ENCODE data around the gene MAN1C1. TPM values are rescaled to one million over a fixed set of nuclear protein-coding genes. Genes with fewer than 3 reads are reported as not detected.
A peak's percentile ranks its signal among the peaks of the same experiment; 100 is the strongest.

The MAN1C1 gene
- total RNA-seq, 1 experiment from 2014 or later, result 73.9 TPM

- H3K4me3 ChIP-seq, result peak overlapping the region; percentile 69
These were observed 962 bp upstream of the MAN1C1 start for GRCh38 chr1:25615563-25616094.

DNA sequence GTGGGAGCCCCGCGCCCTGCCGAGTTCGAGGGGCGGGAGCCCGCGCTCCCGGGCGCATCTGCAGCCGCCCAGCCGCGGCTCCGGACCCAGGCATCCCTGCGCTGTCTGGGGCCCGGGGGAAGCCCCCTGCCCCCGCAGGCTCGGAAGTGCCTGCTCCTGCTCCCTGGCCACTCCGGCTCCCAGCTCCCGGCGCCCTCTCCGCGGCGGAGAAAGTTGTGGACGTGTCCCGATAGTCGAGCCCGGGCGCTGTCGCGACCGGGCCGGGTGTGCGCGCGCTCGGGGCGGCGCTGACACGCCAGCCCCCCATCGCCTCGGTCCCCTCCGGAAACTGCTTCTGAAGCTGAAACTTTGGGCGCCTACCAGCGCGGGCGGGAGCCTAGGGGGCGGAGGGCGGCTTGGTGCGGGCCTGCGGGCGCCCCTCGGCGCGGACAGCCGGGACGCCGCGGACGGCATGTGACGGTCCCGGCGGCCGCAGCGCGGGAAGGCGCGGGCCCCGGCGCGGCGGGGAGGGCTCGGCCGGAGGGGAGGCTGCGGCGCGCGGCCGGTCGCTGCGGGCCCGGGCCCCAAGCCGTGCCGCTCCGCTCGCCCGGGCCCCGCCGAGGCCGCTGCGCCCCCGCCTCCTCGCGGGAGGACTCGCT, 515 bp downstream of the MAN1C1 start:
- DNase-seq, result peak in 1 of 2 experiments; percentile 38
- Histone ChIP-seq H3K27me3 (no peaks in the 10 kb centered on the region), H3K36me3 (peaks cover 8% of the 10 kb centered on the region; the same call in 1 of the 2 replicates), H3K4me3 (peak overlapping the region; percentile 97), H3K9me3 (replicated peaks) (no peaks in the 10 kb centered on the region), H3K4me1 (peaks cover 12% of the 10 kb centered on the region), H3K27ac (peak overlapping the region; percentile 87)

More at GRCh38 chr1:25615563-25616094, 962 bp upstream of the MAN1C1 start:
- DNase-seq, result no peak
- H3K4me1 ChIP-seq, result peaks cover 23% of the 10 kb centered on the region
- no peaks in the 10 kb centered on the region for H3K27me3 ChIP-seq
- H3K36me3 ChIP-seq, result peaks cover 8% of the 10 kb centered on the region; the same call in 1 of the 2 replicates
- no peaks in the 10 kb centered on the region for H3K9me3 ChIP-seq (replicated peaks)
- H3K27ac ChIP-seq, result peak overlapping the region; percentile 53

DNA sequence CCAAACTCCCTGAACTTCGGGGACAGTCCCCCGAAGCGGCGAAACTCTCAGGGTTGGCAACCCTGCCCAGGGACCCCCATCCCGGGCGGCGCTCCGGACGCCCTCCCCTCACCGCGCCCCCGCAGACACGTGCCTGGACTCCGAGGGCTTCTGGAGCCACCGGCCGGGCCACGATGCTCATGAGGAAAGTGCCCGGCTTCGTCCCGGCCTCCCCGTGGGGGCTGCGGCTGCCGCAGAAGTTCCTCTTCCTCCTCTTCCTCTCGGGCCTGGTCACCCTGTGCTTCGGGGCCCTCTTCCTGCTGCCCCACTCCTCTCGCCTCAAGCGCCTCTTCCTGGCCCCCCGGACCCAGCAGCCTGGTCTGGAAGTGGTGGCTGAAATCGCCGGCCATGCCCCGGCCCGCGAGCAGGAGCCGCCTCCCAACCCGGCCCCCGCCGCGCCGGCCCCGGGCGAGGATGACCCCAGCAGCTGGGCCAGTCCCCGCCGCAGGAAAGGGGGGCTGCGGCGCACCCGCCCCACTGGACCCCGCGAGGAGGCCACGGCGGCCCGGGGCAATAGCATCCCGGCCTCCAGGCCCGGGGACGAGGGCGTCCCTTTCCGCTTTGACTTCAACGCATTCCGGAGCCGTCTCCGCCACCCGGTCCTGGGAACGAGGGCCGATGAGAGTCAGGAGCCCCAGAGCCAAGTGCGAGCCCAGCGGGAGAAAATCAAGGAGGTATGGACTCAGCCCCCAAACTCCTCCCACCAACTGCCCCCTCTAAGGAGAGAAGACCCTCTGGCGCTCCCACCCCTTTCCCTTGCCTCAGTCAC, 1.2 kb downstream of the MAN1C1 start:
- no peaks in the 10 kb centered on the region for H3K27me3 ChIP-seq
- peak overlapping the region; percentile 87 for H3K27ac ChIP-seq
- DNase-seq, result peak in 1 of 2 experiments; percentile 66
- no peaks in the 10 kb centered on the region for H3K9me3 ChIP-seq (replicated peaks)
- peaks cover 8% of the 10 kb centered on the region; the same call in 1 of the 2 replicates for H3K36me3 ChIP-seq
- H3K4me1 ChIP-seq, result peaks cover 12% of the 10 kb centered on the region
- H3K4me3 ChIP-seq, result peak overlapping the region; percentile 97

- Histone ChIP-seq H3K27ac (peak overlapping the region; percentile 87), H3K4me1 (peaks cover 12% of the 10 kb centered on the region), H3K27me3 (no peaks in the 10 kb centered on the region), H3K36me3 (peaks cover 8% of the 10 kb centered on the region; the same call in 1 of the 2 replicates), H3K4me3 (peak overlapping the region; percentile 97), H3K9me3 (replicated peaks) (no peaks in the 10 kb centered on the region)
- DNase-seq, result peak; percentile 72 to 78
These were observed 1.8 kb downstream of the MAN1C1 start for GRCh38 chr1:25618433-25618808.

DNA sequence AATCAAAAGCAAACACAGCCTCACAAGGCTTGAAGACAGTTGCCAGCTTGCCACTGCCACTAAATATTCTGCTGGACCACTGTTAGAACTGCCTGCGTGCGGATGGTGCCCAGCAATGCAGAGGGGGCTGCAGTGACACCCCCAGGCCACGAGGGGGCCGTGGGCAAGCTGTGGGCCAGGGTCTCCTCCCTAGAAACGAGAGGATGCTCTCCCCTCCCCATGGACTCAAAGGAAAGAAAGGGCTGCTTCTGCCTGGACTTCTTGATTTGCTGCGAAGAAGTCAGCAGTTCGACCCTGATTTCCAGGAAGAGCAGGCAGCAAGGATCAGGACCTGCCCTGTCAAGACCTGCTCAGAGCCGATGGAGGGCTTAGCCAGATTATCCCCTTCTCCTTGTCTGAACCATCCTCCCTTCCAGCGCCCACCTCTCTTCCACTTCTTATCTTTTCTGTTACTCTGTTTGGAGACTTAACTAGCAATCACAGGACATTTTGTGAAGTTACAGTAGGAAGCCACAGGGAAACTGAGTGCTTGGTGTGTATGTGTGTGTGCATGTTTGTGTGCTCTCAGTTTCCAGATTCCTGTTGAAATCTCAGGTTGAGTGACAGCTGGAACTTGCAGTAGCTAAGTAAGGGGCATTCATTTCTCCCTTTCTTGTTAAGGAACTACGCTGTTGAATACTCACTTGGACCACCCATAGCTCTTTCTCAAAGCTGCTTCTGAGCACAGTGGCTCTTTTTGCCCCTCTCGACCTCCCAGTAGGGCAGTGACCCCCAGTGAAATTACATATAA, 2.7 kb downstream of the MAN1C1 start:
- peak overlapping the region; percentile 97 for H3K4me3 ChIP-seq
- peaks cover 8% of the 10 kb centered on the region; the same call in 1 of the 2 replicates for H3K36me3 ChIP-seq
- no peaks in the 10 kb centered on the region for H3K9me3 ChIP-seq (replicated peaks)
- peak overlapping the region; percentile 87 for H3K27ac ChIP-seq
- peak; percentile 76 to 87 for DNase-seq
- peaks cover 12% of the 10 kb centered on the region for H3K4me1 ChIP-seq
- no peaks in the 10 kb centered on the region for H3K27me3 ChIP-seq

- Histone ChIP-seq H3K4me3 (peak overlapping the region; percentile 97), H3K4me1 (peaks cover 7% of the 10 kb centered on the region), H3K27ac (no peak overlapping the region), H3K27me3 (no peaks in the 10 kb centered on the region), H3K9me3 (replicated peaks) (no peaks in the 10 kb centered on the region), H3K36me3 (peaks cover 11% of the 10 kb centered on the region; the same call in 1 of the 2 replicates)
- no peak for DNase-seq
These were observed 3.6 kb downstream of the MAN1C1 start for GRCh38 chr1:25620211-25620610.

GRCh38 chr1:25620701-25621350, 4.2 kb downstream of the MAN1C1 start:
- H3K9me3 ChIP-seq (replicated peaks), result no peaks in the 10 kb centered on the region
- no peaks in the 10 kb centered on the region for H3K27me3 ChIP-seq
- H3K36me3 ChIP-seq, result peaks cover 12% of the 10 kb centered on the region; the same call in 1 of the 2 replicates
- no peak for DNase-seq
- H3K27ac ChIP-seq, result no peak overlapping the region
- H3K4me1 ChIP-seq, result peaks cover 1% of the 10 kb centered on the region
- H3K4me3 ChIP-seq, result no peak overlapping the region

DNA sequence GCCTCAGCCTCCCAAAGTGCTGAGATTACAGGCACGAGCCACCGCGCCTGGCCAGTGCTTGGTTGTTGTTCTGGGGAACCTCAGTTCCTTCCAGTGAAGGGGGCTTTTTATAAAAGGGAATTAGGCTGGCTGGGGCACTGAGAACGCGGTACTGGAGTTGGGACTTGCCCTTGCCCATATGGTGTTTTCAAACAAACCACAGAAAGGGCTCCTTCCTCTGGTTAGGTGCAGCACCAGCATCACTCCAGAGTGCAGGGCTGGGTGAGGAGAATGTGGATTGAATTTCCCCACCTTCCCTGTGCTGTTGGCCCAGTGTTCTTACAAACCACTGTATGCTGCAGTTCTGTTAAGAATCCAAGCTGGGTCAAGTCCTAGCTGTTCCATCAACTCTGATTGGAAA, 5.3 kb downstream of the MAN1C1 start:
- DNase-seq, result no peak
- Histone ChIP-seq H3K4me1 (no peaks in the 10 kb centered on the region; the same call in 1 of the 2 replicates), H3K4me3 (no peak overlapping the region), H3K36me3 (peaks cover 12% of the 10 kb centered on the region; the same call in 1 of the 2 replicates), H3K9me3 (replicated peaks) (no peaks in the 10 kb centered on the region), H3K27ac (no peak overlapping the region), H3K27me3 (no peaks in the 10 kb centered on the region)

DNA sequence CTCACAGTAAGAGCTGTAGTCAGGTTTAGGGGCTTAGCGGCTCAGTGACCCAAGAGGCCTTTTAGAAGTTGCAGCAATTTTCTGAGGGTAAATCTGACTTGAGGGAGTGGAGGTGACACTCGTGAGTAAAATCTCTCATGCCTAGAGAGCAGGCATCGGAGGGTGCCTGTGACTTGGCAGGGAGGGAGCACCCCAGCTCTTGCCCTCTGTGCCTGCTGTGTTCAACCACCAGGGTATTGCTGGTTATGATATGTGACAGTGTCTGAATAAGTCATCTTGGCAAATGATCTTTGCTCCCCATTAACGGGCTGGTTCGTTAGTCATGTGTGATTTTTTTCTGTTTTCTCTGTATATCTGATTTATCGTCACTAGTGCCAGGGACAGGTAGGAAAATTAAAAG, 5.9 kb downstream of the MAN1C1 start:
- Histone ChIP-seq H3K27ac (no peak overlapping the region), H3K36me3 (peaks cover 12% of the 10 kb centered on the region; the same call in 1 of the 2 replicates)
- no peak for DNase-seq

GRCh38 chr1:25623007-25623406, 6.4 kb downstream of the MAN1C1 start:
- Histone ChIP-seq H3K27ac (no peak overlapping the region), H3K4me3 (no peak overlapping the region), H3K4me1 (no peaks in the 10 kb centered on the region; the same call in 1 of the 2 replicates), H3K36me3 (peaks cover 12% of the 10 kb centered on the region; the same call in 1 of the 2 replicates), H3K9me3 (replicated peaks) (no peaks in the 10 kb centered on the region), H3K27me3 (no peaks in the 10 kb centered on the region)
- DNase-seq, result no peak

More for the DNA sequence above, 5.9 kb downstream of the MAN1C1 start:
- Histone ChIP-seq H3K4me1 (no peaks in the 10 kb centered on the region; the same call in 1 of the 2 replicates), H3K27me3 (no peaks in the 10 kb centered on the region), H3K4me3 (no peak overlapping the region), H3K9me3 (replicated peaks) (no peaks in the 10 kb centered on the region)

- Histone ChIP-seq H3K36me3 (peaks cover 12% of the 10 kb centered on the region; the same call in 1 of the 2 replicates), H3K4me3 (no peak overlapping the region), H3K27me3 (no peaks in the 10 kb centered on the region), H3K4me1 (no peaks in the 10 kb centered on the region; the same call in 1 of the 2 replicates), H3K27ac (no peak overlapping the region), H3K9me3 (replicated peaks) (no peaks in the 10 kb centered on the region)
- no peak for DNase-seq
These were observed 7.1 kb downstream of the MAN1C1 start for GRCh38 chr1:25623731-25624130.

GRCh38 chr1:25624156-25624555, 7.6 kb downstream of the MAN1C1 start:
- Histone ChIP-seq H3K27ac (no peak overlapping the region), H3K4me1 (no peaks in the 10 kb centered on the region; the same call in 1 of the 2 replicates), H3K9me3 (replicated peaks) (no peaks in the 10 kb centered on the region), H3K4me3 (no peak overlapping the region), H3K27me3 (no peaks in the 10 kb centered on the region), H3K36me3 (peaks cover 12% of the 10 kb centered on the region; the same call in 1 of the 2 replicates)
- no peak for DNase-seq

- no peaks in the 10 kb centered on the region for H3K27me3 ChIP-seq
These were observed 8.0 kb downstream of the MAN1C1 start for GRCh38 chr1:25624604-25625003.

DNA sequence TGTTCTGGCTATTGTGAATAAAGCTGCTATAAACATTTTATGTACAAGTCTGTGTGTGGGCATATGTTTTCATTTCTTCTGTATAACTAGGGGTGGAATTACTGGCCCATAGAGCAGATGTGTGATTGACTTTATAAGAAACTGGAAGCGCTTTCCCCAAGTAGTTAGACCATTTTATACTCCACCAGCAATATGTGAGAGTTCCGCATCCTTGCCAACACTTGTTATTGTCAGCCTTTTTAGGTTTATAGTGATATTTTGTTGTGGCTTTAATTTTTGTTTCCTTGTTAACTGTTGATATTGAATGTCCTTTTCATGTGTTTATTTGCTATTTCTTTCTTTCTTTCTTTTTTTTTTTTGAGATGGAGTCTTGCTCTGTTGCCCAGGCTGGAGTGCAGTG, 9.4 kb downstream of the MAN1C1 start:
- H3K27ac ChIP-seq, result no peak overlapping the region
- no peak overlapping the region for H3K4me3 ChIP-seq
- no peaks in the 10 kb centered on the region for H3K9me3 ChIP-seq (replicated peaks)
- peaks cover 4% of the 10 kb centered on the region; the same call in 1 of the 2 replicates for H3K36me3 ChIP-seq
- no peaks in the 10 kb centered on the region for H3K27me3 ChIP-seq
- H3K4me1 ChIP-seq, result peaks cover 14% of the 10 kb centered on the region
- no peak for DNase-seq

More at GRCh38 chr1:25624604-25625003, 8.0 kb downstream of the MAN1C1 start:
- Histone ChIP-seq H3K4me1 (peaks cover under 1% of the 10 kb centered on the region), H3K36me3 (peaks cover 10% of the 10 kb centered on the region; the same call in 1 of the 2 replicates), H3K4me3 (no peak overlapping the region), H3K27ac (no peak overlapping the region), H3K9me3 (replicated peaks) (no peaks in the 10 kb centered on the region)
- no peak for DNase-seq

Data from SJCRH30 (cell line).